GM18867 (cell line): ENCODE results near the gene TTC33.

Source experiments
- ATAC-seq: cut with Tn5 transposase; IDR thresholded peaks from one replicate; pipeline ENCODE4 v1.9.1; 2021; ENCODE audit warnings: mild to moderate bottlenecking, moderate library complexity; ENCODE audit not compliant: unreplicated experiment

Gene TTC33

GRCh38 chr5:40780858-40781257 lies 25.1 kb upstream of the TTC33 start:
- ATAC-seq = no peak

GRCh38 chr5:40780199-40780598 lies 24.4 kb upstream of the TTC33 start:
- no peak for ATAC-seq

- no peak for ATAC-seq
Measured at GRCh38 chr5:40779561-40779960, 23.8 kb upstream of the TTC33 start.

- no peak for ATAC-seq
Measured at GRCh38 chr5:40778133-40778532, 22.4 kb upstream of the TTC33 start.

GRCh38 chr5:40776658-40776977 lies 20.9 kb upstream of the TTC33 start:
- ATAC-seq = no peak

GRCh38 chr5:40775846-40776657 lies 20.3 kb upstream of the TTC33 start:
- no peak for ATAC-seq

- ATAC-seq = no peak
Measured at GRCh38 chr5:40775085-40775845, 19.5 kb upstream of the TTC33 start.

GRCh38 chr5:40774623-40775022 lies 18.9 kb upstream of the TTC33 start:
- ATAC-seq = no peak

GRCh38 chr5:40770764-40771163 lies 15.0 kb upstream of the TTC33 start:
- no peak for ATAC-seq

GRCh38 chr5:40762705-40763104 lies 6.9 kb upstream of the TTC33 start:
- no peak for ATAC-seq

GRCh38 chr5:40757400-40757799 lies 1.6 kb upstream of the TTC33 start:
- ATAC-seq = no peak

GRCh38 chr5:40755093-40755406 lies 711 bp downstream of the TTC33 start:
- peak; percentile 83 for ATAC-seq

- ATAC-seq = peak; percentile 11
Measured at GRCh38 chr5:40754381-40755092, 1.2 kb downstream of the TTC33 start.

- no peak for ATAC-seq
Measured at GRCh38 chr5:40746703-40747102, 9.1 kb downstream of the TTC33 start.

- ATAC-seq = no peak
Measured at GRCh38 chr5:40743771-40744170, 12.0 kb downstream of the TTC33 start.

- no peak for ATAC-seq
Measured at GRCh38 chr5:40738502-40738901, 17.3 kb downstream of the TTC33 start.

- peak; percentile 82 for ATAC-seq
Measured at GRCh38 chr5:40736103-40736875, 19.5 kb downstream of the TTC33 start.

- no peak for ATAC-seq
Measured at GRCh38 chr5:40735609-40736008, 20.2 kb downstream of the TTC33 start.

GRCh38 chr5:40734986-40735385 lies 20.8 kb downstream of the TTC33 start:
- ATAC-seq = no peak

- ATAC-seq = no peak
Measured at GRCh38 chr5:40733879-40734563, 21.7 kb downstream of the TTC33 start.

GRCh38 chr5:40733434-40733833 lies 22.3 kb downstream of the TTC33 start:
- no peak for ATAC-seq
